Calu3 (cell line): ENCODE data around the gene GALNT8. TPM values are rescaled to one million over a fixed set of nuclear protein-coding genes. Genes with fewer than 3 reads are reported as not detected.

Source experiments
- BruUV-seq: library from RNA; stranded (reverse); fragments of 400-500 nt; replicated peaks from 2 replicates; lab custom pipeline; 2021; lab: Mats Ljungman, UMichigan
- CTCF ChIA-PET: fragments of 300-600 bp; sonication (Branson Sonifier 250); formaldehyde crosslinking; loops from one replicate; lab custom pipeline; 2022; ENCODE audit warnings: antibody characterized with exemption; lab: Charles Lee
- DNase-seq: peaks from one replicate; pipeline ENCODE4 v3.0.0; 2022
- H3K27ac Mint-ChIP-seq: one replicate; pipeline ENCODE4 v1.8.0; 2022; ENCODE audit warnings: mixed read lengths; ENCODE audit not compliant: unreplicated experiment
- H3K27me3 Mint-ChIP-seq: one replicate; pipeline ENCODE4 v1.8.0; 2022; ENCODE audit warnings: mixed read lengths; ENCODE audit not compliant: unreplicated experiment
- H3K36me3 Mint-ChIP-seq: one replicate; pipeline ENCODE4 v1.8.0; 2022; ENCODE audit warnings: mild to moderate bottlenecking, moderate library complexity, mixed read lengths; ENCODE audit not compliant: insufficient read depth, unreplicated experiment
- H3K4me1 Mint-ChIP-seq: one replicate; pipeline ENCODE4 v1.8.0; 2022; ENCODE audit warnings: mild to moderate bottlenecking, low read depth, mixed read lengths; ENCODE audit not compliant: unreplicated experiment
- H3K4me3 Mint-ChIP-seq: one replicate; pipeline ENCODE4 v1.8.0; 2022; ENCODE audit warnings: mild to moderate bottlenecking, low read depth, moderate library complexity, mixed read lengths; ENCODE audit not compliant: unreplicated experiment
- H3K9me3 Mint-ChIP-seq: one replicate; pipeline ENCODE4 v1.8.0; 2022; ENCODE audit warnings: low read depth, mixed read lengths; ENCODE audit not compliant: unreplicated experiment
- intact Hi-C: fragments of 100-400 bp; cut with micrococcal nuclease; formaldehyde crosslinking; loops from one replicate; pipeline ENCODE4 v1.10.0; 2022; ENCODE audit not compliant: unreplicated experiment
- total RNA-seq: library from RNA; stranded (reverse); gene quantifications from 2 replicates; pipeline ENCODE4 v1.2.3, GENCODE V29; 2022
- TF ChIP-seq, protein P1 (sequence below): fragments of 200-600 bp; IDR thresholded peaks from one replicate; pipeline ENCODE4 v1.8.0; 2022; ENCODE audit warnings: antibody characterized with exemption; ENCODE audit not compliant: unreplicated experiment

GALNT8 gene
- total RNA-seq, 1 experiment from 2014 or later = not detected

GRCh38 chr12:4690760-4691159, 29.4 kb upstream of the GALNT8 start:
- H3K27ac Mint-ChIP-seq = no peak overlapping the region
- DNase-seq = no peak
- H3K9me3 Mint-ChIP-seq = no peaks in the 10 kb centered on the region
- H3K4me3 Mint-ChIP-seq = no peak overlapping the region
- intact Hi-C loops = no loop called here
- no peaks in the 10 kb centered on the region for H3K4me1 Mint-ChIP-seq
- TF ChIP-seq, protein P1, sequence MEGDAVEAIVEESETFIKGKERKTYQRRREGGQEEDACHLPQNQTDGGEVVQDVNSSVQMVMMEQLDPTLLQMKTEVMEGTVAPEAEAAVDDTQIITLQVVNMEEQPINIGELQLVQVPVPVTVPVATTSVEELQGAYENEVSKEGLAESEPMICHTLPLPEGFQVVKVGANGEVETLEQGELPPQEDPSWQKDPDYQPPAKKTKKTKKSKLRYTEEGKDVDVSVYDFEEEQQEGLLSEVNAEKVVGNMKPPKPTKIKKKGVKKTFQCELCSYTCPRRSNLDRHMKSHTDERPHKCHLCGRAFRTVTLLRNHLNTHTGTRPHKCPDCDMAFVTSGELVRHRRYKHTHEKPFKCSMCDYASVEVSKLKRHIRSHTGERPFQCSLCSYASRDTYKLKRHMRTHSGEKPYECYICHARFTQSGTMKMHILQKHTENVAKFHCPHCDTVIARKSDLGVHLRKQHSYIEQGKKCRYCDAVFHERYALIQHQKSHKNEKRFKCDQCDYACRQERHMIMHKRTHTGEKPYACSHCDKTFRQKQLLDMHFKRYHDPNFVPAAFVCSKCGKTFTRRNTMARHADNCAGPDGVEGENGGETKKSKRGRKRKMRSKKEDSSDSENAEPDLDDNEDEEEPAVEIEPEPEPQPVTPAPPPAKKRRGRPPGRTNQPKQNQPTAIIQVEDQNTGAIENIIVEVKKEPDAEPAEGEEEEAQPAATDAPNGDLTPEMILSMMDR = no peak
- CTCF ChIA-PET = no interaction called here
- no TSS peak for BruUV-seq
- H3K36me3 Mint-ChIP-seq = no peaks in the 10 kb centered on the region
- no peaks in the 10 kb centered on the region for H3K27me3 Mint-ChIP-seq

- no peak for DNase-seq
- H3K4me1 Mint-ChIP-seq = no peaks in the 10 kb centered on the region
- H3K27ac Mint-ChIP-seq = no peak overlapping the region
- TF ChIP-seq, protein P1 = no peak
- H3K27me3 Mint-ChIP-seq = no peaks in the 10 kb centered on the region
- no peak overlapping the region for H3K4me3 Mint-ChIP-seq
- H3K9me3 Mint-ChIP-seq = no peaks in the 10 kb centered on the region
- BruUV-seq = no TSS peak
- CTCF ChIA-PET = no interaction called here
- intact Hi-C loops = no loop called here
- no peaks in the 10 kb centered on the region for H3K36me3 Mint-ChIP-seq
Observed at GRCh38 chr12:4700621-4701026, 19.6 kb upstream of the GALNT8 start.

DNA sequence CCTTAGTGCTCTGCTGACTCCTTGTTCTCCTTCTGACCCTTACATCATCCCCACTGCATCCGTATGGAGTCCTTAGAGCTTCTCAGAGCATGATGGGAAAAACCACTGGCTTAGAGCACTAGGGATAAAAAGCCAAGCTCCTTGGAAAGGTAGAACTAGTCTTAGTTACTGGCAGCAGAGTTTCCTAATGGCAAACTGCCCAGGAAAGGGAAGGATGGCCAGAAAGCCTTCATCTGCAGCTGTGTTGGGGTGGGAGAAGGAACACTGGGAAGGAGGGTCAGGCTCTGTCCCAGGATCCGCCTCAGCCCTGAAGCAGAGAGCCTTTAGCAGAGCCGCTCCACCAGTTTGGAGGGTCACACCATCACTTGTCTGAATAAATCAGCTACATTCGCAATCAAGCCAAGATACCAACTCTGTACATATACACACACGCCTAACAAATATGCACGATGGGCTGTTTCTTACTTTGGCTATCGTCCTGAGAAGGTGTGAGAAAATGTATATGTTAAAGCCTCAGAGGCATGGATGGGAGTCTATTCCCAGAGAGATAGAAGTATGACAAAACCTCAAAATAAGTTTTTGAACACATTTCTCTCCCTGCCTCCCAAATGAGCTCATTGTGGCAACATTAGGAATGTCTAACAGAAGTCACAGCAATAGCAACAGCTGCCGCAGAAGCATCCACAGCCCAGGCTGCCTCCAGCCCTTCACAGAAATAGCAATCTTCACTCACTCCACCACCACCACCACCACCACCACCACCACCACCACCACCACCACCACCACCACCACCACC, 18.6 kb upstream of the GALNT8 start:
- Mint-ChIP-seq H3K9me3 (no peaks in the 10 kb centered on the region), H3K4me3 (no peak overlapping the region), H3K36me3 (no peaks in the 10 kb centered on the region), H3K4me1 (no peaks in the 10 kb centered on the region), H3K27me3 (peaks cover 3% of the 10 kb centered on the region), H3K27ac (no peak overlapping the region)
- TF ChIP-seq, protein P1 = no peak
- DNase-seq = no peak
- CTCF ChIA-PET = no interaction called here
- BruUV-seq = no TSS peak
- intact Hi-C loops = no loop called here

GRCh38 chr12:4703676-4704075, 16.5 kb upstream of the GALNT8 start:
- TF ChIP-seq, protein P1 = no peak
- H3K4me1 Mint-ChIP-seq = no peaks in the 10 kb centered on the region
- no peaks in the 10 kb centered on the region for H3K9me3 Mint-ChIP-seq
- H3K27ac Mint-ChIP-seq = no peak overlapping the region
- intact Hi-C loops = no loop called here
- no peak for DNase-seq
- CTCF ChIA-PET = interaction anchor here (0.7 kb wide), 1 partner anchor 1736 kb away, joined by 4 read pairs; no protein-coding TSS in a partner anchor
- H3K4me3 Mint-ChIP-seq = no peak overlapping the region
- H3K36me3 Mint-ChIP-seq = no peaks in the 10 kb centered on the region
- H3K27me3 Mint-ChIP-seq = peaks cover 21% of the 10 kb centered on the region
- BruUV-seq = no TSS peak
